ENCODE data around the gene POU2F1. TPM values are rescaled to one million over a fixed set of nuclear protein-coding genes. Genes with fewer than 3 reads are reported as not detected.

Gene POU2F1
- total and polyA plus RNA-seq, 9 donors: 4.5 to 6.9 (median 5.9) TPM

- H3K9me3 ChIP-seq (replicated peaks; ENCODE audit: control insufficient read depth, low read depth, low read length): no peaks in the 10 kb centered on the region
- no peak overlapping the region for H3K27ac ChIP-seq (ENCODE audit: low read length)
- no peak for DNase-seq
- H3K4me3 ChIP-seq (ENCODE audit: low read length): no peak overlapping the region
- no peaks in the 10 kb centered on the region for H3K36me3 ChIP-seq (ENCODE audit: control insufficient read depth, insufficient read depth, low read length)
- H3K4me1 ChIP-seq (ENCODE audit: control insufficient read depth, insufficient read depth, low read length): peaks cover 7% of the 10 kb centered on the region
- WGBS (ENCODE audit: insufficient coverage): 83% methylated on average over 1 of the region's 7 CpGs
- H3K27me3 ChIP-seq (ENCODE audit: control insufficient read depth, insufficient read depth, low read length): no peaks in the 10 kb centered on the region
These were observed 248.7 kb downstream of the POU2F1 start for GRCh38 chr1:167469280-167469965.

- Histone ChIP-seq H3K4me3 (ENCODE audit: low read length) (no peak overlapping the region), H3K27me3 (ENCODE audit: control insufficient read depth, insufficient read depth, low read length) (no peaks in the 10 kb centered on the region), H3K36me3 (ENCODE audit: control insufficient read depth, insufficient read depth, low read length) (no peaks in the 10 kb centered on the region), H3K4me1 (ENCODE audit: control insufficient read depth, insufficient read depth, low read length) (peaks cover 7% of the 10 kb centered on the region), H3K9me3 (replicated peaks; ENCODE audit: control insufficient read depth, low read depth, low read length) (no peaks in the 10 kb centered on the region), H3K27ac (ENCODE audit: low read length) (no peak overlapping the region)
- no CpG with 5 or more reads among the region's 5 CpGs for WGBS (ENCODE audit: insufficient coverage)
- no peak for DNase-seq
These were observed 250.9 kb downstream of the POU2F1 start for GRCh38 chr1:167471568-167471967.

GRCh38 chr1:167472752-167473521 lies 252.3 kb downstream of the POU2F1 start:
- H3K27ac ChIP-seq (ENCODE audit: low read length): no peak overlapping the region
- no peaks in the 10 kb centered on the region for H3K9me3 ChIP-seq (replicated peaks; ENCODE audit: control insufficient read depth, low read depth, low read length)
- H3K4me3 ChIP-seq (ENCODE audit: low read length): no peak overlapping the region
- 93% methylated on average over 4 of the region's 10 CpGs for WGBS (ENCODE audit: insufficient coverage)
- H3K27me3 ChIP-seq (ENCODE audit: control insufficient read depth, insufficient read depth, low read length): no peaks in the 10 kb centered on the region
- no peaks in the 10 kb centered on the region for H3K36me3 ChIP-seq (ENCODE audit: control insufficient read depth, insufficient read depth, low read length)
- peaks cover 15% of the 10 kb centered on the region for H3K4me1 ChIP-seq (ENCODE audit: control insufficient read depth, insufficient read depth, low read length)
- peak; percentile 31 for DNase-seq

GRCh38 chr1:167473761-167474160 lies 253.1 kb downstream of the POU2F1 start:
- Histone ChIP-seq H3K27me3 (ENCODE audit: control insufficient read depth, insufficient read depth, low read length) (no peaks in the 10 kb centered on the region), H3K36me3 (ENCODE audit: control insufficient read depth, insufficient read depth, low read length) (no peaks in the 10 kb centered on the region), H3K4me1 (ENCODE audit: control insufficient read depth, insufficient read depth, low read length) (peaks cover 21% of the 10 kb centered on the region), H3K27ac (ENCODE audit: low read length) (no peak overlapping the region), H3K4me3 (ENCODE audit: low read length) (no peak overlapping the region), H3K9me3 (replicated peaks; ENCODE audit: control insufficient read depth, low read depth, low read length) (no peaks in the 10 kb centered on the region)
- no peak for DNase-seq
- WGBS (ENCODE audit: insufficient coverage): 54% methylated on average over 3 of the region's 5 CpGs

GRCh38 chr1:167474191-167474641 lies 253.5 kb downstream of the POU2F1 start:
- no peak for DNase-seq

GRCh38 chr1:167476061-167476460 lies 255.4 kb downstream of the POU2F1 start:
- WGBS (ENCODE audit: insufficient coverage): 100% methylated on average over 1 of the region's 2 CpGs
- no peak overlapping the region for H3K4me3 ChIP-seq (ENCODE audit: low read length)

More at GRCh38 chr1:167474191-167474641, 253.5 kb downstream of the POU2F1 start:
- 65% methylated on average over 3 of the region's 5 CpGs for WGBS (ENCODE audit: insufficient coverage)
- Histone ChIP-seq H3K4me1 (ENCODE audit: control insufficient read depth, insufficient read depth, low read length) (peaks cover 21% of the 10 kb centered on the region), H3K27ac (ENCODE audit: low read length) (no peak overlapping the region), H3K4me3 (ENCODE audit: low read length) (no peak overlapping the region), H3K27me3 (ENCODE audit: control insufficient read depth, insufficient read depth, low read length) (no peaks in the 10 kb centered on the region), H3K9me3 (replicated peaks; ENCODE audit: control insufficient read depth, low read depth, low read length) (no peaks in the 10 kb centered on the region), H3K36me3 (ENCODE audit: control insufficient read depth, insufficient read depth, low read length) (no peaks in the 10 kb centered on the region)

More at GRCh38 chr1:167476061-167476460, 255.4 kb downstream of the POU2F1 start:
- DNase-seq: no peak
- Histone ChIP-seq H3K4me1 (ENCODE audit: control insufficient read depth, insufficient read depth, low read length) (peaks cover 21% of the 10 kb centered on the region), H3K9me3 (replicated peaks; ENCODE audit: control insufficient read depth, low read depth, low read length) (no peaks in the 10 kb centered on the region), H3K27me3 (ENCODE audit: control insufficient read depth, insufficient read depth, low read length) (no peaks in the 10 kb centered on the region), H3K27ac (ENCODE audit: low read length) (no peak overlapping the region), H3K36me3 (ENCODE audit: control insufficient read depth, insufficient read depth, low read length) (no peaks in the 10 kb centered on the region)

Other genes starting within 250 kb of the POU2F1 start
- 2.5 TPM for gene ILDR2, start 245.3 kb upstream of the POU2F1 start, total RNA-seq
- 1 to 10 TPM; 1.6 to 3.4 (median 2.4) TPM for gene ILDR2, start 245.3 kb upstream of the POU2F1 start, polyA plus RNA-seq (ENCODE audit: insufficient read depth in 1 of 8, insufficient read length in 8 of 8, low replicate concordance in 1 of 8)
- 0.27 TPM for gene MAEL, start 231.6 kb upstream of the POU2F1 start, total RNA-seq
- 1 to 10 TPM in 1 of 8 donors, under 1 TPM in 7; 0.27 to 1.1 (median 0.45) TPM for gene MAEL, start 231.6 kb upstream of the POU2F1 start, polyA plus RNA-seq (ENCODE audit: insufficient read depth in 1 of 8, insufficient read length in 8 of 8, low replicate concordance in 1 of 8)
- gene GPA33, start 130.5 kb upstream of the POU2F1 start, total RNA-seq: 0.04 TPM
- gene GPA33, start 130.5 kb upstream of the POU2F1 start, polyA plus RNA-seq (ENCODE audit: insufficient read depth in 1 of 8, insufficient read length in 8 of 8, low replicate concordance in 1 of 8): 1 to 10 TPM in 1 of 8 donors, under 1 TPM in 6, not detected in 1; 0.07 to 3.7 (median 0.12) TPM
- gene STYXL2, start 126.8 kb upstream of the POU2F1 start, total RNA-seq: 49.6 TPM
- 100 to 1,000 TPM in 3 of 8 donors, 10 to 100 TPM in 5; 73.9 to 119 (median 98.0) TPM for gene STYXL2, start 126.8 kb upstream of the POU2F1 start, polyA plus RNA-seq (ENCODE audit: insufficient read depth in 1 of 8, insufficient read length in 8 of 8, low replicate concordance in 1 of 8)